ENCODE data around the gene ACTR6.

Gene ACTR6

DNA sequence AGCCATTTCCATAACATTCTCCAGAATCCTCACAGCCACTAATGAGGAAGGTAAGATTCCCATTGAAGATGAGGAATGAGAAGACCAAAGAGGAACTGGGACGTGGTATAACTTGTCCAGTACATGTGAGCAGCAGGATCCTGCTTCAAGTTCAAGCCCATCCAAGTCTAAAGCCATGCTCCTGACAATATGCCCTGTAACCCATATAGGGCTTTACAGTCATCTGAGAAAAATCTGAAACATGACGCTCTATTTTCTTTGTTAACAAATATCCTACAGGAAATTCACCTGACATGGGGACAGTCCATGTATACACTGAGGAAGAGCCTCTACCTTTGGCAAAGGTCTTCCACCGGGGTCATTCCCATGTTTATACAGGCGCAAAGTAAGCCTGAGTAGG, 3.1 kb upstream of the ACTR6 start:
- ChIA-PET POLR2A (no interaction called here), CTCF (no interaction called here)
- TF ChIP-seq FOXK2 (IDR thresholded peaks at IDR 0.05) (no peak), CTBP1 (IDR thresholded peaks at IDR 0.05; ENCODE audit: borderline replicate concordance) (no peak), SP1 (IDR thresholded peaks at IDR 0.05) (no peak), L3MBTL2 (conservative IDR thresholded peaks at IDR 0.05) (no peak), BHLHE40 (IDR thresholded peaks at IDR 0.05; ENCODE audit: borderline replicate concordance) (no peak), FOXM1 (IDR thresholded peaks at IDR 0.05; ENCODE audit: borderline replicate concordance) (no peak), FOXA1 (IDR thresholded peaks at IDR 0.05) (no peak), SUZ12 (IDR thresholded peaks at IDR 0.05) (no peak), TARDBP (IDR thresholded peaks at IDR 0.05) (no peak), ELF4 (IDR thresholded peaks at IDR 0.05) (no peak), LEF1 (IDR thresholded peaks at IDR 0.05; ENCODE audit: borderline replicate concordance) (no peak), ZNF384 (IDR thresholded peaks at IDR 0.05) (no peak)
- TF ChIP-seq, protein P1, sequence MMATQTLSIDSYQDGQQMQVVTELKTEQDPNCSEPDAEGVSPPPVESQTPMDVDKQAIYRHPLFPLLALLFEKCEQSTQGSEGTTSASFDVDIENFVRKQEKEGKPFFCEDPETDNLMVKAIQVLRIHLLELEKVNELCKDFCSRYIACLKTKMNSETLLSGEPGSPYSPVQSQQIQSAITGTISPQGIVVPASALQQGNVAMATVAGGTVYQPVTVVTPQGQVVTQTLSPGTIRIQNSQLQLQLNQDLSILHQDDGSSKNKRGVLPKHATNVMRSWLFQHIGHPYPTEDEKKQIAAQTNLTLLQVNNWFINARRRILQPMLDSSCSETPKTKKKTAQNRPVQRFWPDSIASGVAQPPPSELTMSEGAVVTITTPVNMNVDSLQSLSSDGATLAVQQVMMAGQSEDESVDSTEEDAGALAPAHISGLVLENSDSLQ (IDR thresholded peaks at IDR 0.05): no peak
- DNase-seq (ENCODE audit: extremely low spot score): no peak

DNA sequence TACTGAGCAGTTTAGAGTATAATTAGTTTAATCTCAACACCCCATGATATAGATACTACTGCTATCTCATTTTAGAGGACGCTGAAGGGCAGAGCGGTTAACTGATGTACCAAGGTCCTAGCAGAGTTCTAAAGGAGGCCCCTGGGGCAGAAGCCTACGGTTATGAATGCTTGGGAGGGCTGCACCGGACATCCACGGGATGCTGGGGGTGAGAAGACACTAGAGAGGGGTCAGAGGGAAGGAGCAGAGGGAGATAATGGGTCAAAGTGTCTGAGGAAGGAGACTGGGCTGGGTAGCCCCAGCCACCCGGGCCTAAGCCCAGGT, 1.6 kb upstream of the ACTR6 start:
- POLR2A ChIA-PET: no interaction called here
- no peak for DNase-seq (ENCODE audit: extremely low spot score)
- CTCF ChIA-PET: no interaction called here
- no peak for TF ChIP-seq ELF4 (IDR thresholded peaks at IDR 0.05)
- TF ChIP-seq HDGF (IDR thresholded peaks at IDR 0.05; ENCODE audit: borderline replicate concordance): no peak
- TF ChIP-seq CTBP1 (IDR thresholded peaks at IDR 0.05; ENCODE audit: borderline replicate concordance): no peak
- TF ChIP-seq SP1 (IDR thresholded peaks at IDR 0.05): no peak
- TF ChIP-seq ZNF384 (IDR thresholded peaks at IDR 0.05): no peak
- no peak for TF ChIP-seq SUZ12 (IDR thresholded peaks at IDR 0.05)
- TF ChIP-seq, protein P1 (IDR thresholded peaks at IDR 0.05): no peak
- TF ChIP-seq LEF1 (IDR thresholded peaks at IDR 0.05; ENCODE audit: borderline replicate concordance): no peak
- no peak for TF ChIP-seq FOXA1 (IDR thresholded peaks at IDR 0.05)
- TF ChIP-seq FOXM1 (IDR thresholded peaks at IDR 0.05; ENCODE audit: borderline replicate concordance): no peak
- no peak for TF ChIP-seq ARNT (IDR thresholded peaks at IDR 0.05)
- no peak for TF ChIP-seq L3MBTL2 (conservative IDR thresholded peaks at IDR 0.05)
- no peak for TF ChIP-seq NFRKB (IDR thresholded peaks at IDR 0.05)
- no peak for TF ChIP-seq TARDBP (IDR thresholded peaks at IDR 0.05)

DNA sequence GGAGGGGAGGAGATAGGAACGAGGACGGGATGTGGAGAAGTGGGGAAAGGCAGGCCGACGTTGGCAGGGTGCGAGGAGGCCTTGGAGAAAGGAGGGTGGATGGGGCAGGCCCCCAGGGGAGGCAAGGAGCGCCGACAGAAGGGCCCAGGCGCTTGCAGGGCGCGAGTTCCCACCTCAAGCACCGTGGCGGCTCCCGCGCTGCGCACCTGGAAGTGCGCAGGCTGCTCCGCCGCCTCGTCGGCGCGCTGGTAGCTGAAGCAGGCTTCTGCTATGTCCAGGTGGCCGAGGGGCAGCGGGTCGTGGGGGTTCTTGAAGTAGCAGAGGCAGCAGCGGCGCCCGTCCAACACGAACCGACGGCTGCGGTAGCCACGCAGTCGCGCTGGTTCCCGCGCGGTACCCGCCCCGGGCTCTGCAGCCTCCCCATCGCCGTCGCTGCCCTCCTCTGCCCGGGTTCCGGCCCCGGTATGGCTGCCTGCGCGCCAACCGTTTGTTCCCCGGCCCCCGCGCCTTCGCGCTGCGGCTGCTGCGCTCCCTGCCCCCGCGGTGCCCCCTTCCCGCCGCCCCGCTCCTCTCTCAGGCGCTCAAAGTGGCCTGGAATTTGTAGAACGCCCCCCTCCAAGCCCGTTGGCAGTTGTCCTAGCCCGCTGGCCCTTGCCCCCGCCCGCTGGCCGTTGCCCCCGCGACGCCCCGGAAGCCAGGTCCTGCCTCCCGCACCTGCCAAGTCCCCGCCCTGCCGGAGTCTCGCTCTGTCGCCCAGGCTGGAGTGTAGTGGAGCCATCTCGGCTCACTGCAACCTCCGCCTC, 1.1 kb upstream of the ACTR6 start:
- TF ChIP-seq SUZ12 (IDR thresholded peaks at IDR 0.05) (no peak), BHLHE40 (IDR thresholded peaks at IDR 0.05; ENCODE audit: borderline replicate concordance) (no peak), ELF4 (IDR thresholded peaks at IDR 0.05) (no peak)
- peak; percentile 56 for DNase-seq (ENCODE audit: extremely low spot score)
- POLR2A ChIA-PET: interaction anchor here (1.1 kb wide), 1 partner anchor 27 kb away, joined by 3 read pairs; no protein-coding TSS in a partner anchor
- CTCF ChIA-PET: interaction anchor here (1.2 kb wide), 1 partner anchor 45 kb away, joined by 6 read pairs; no protein-coding TSS in a partner anchor

DNA sequence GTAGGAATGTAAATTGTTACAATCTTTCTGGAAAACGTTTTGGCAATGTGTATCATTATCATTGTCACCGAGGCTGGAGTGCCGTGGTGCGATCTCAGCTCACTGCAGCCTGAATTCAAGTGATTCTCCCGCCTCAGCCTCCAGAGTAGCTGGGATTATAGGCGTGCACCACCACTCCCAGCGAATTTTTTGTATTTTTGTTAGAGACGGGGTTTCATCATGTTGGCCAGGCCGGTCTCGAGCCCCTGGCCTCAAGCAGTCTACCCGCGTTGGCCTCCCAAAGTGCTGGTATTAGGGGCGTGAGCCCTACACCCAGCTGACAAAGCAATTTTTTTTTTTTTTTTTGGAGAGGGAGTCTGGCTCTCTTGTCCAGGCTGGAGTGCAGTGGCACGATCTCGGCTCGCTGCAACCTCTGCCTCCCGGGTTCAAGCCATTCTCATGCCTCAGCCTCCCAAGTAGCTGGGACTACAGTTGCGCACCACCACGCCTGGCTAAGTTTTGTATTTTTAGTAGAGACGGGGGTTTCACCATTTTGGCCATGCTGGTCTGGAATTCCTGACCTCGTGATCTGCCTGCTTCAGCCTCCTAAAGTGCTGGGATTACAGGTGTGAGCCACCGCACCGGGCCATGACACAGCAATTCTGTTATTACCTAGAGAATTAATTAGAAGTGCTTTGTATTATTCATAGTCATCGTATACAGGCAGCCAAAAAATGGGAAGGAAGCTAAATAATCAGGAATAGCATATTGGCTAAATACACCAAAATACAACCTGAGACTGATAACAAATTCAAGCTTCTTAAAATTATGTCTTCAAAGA, 1.2 kb downstream of the ACTR6 start:
- POLR2A ChIA-PET: no interaction called here
- no peak for TF ChIP-seq BHLHE40 (IDR thresholded peaks at IDR 0.05; ENCODE audit: borderline replicate concordance)
- no peak for TF ChIP-seq NFRKB (IDR thresholded peaks at IDR 0.05)
- TF ChIP-seq, protein P1 (IDR thresholded peaks at IDR 0.05): no peak
- no peak for TF ChIP-seq TARDBP (IDR thresholded peaks at IDR 0.05)
- no peak for TF ChIP-seq L3MBTL2 (conservative IDR thresholded peaks at IDR 0.05)
- peak; percentile 65; the same call in 1 of the 2 replicates for TF ChIP-seq ZNF384 (IDR thresholded peaks at IDR 0.05)
- no peak for TF ChIP-seq ELF4 (IDR thresholded peaks at IDR 0.05)
- DNase-seq (ENCODE audit: extremely low spot score): no peak
- CTCF ChIA-PET: no interaction called here

DNA sequence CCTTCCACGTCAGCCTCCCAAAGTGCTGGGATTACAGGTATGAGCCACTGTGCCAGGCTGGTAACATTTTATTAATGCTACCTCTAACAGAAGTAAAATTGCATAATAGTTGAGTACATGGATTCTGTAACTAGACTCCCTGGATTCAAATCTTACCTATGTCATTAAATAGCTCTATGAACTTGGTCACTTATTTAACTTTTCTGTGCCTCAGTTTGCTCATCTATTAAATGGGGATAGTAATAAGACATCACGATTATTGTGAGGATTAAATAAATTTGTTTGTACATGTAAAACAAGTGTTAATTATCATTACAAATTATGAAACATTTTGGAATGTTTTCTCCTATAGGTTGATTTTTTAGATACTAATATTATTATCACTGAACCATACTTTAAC, 6.7 kb downstream of the ACTR6 start:
- POLR2A ChIA-PET: no interaction called here
- no peak for DNase-seq (ENCODE audit: extremely low spot score)
- CTCF ChIA-PET: interaction anchor here (1.4 kb wide), 1 partner anchor 53 kb away, joined by 3 read pairs; no protein-coding TSS in a partner anchor
- no peak for TF ChIP-seq ZNF384 (IDR thresholded peaks at IDR 0.05)
- TF ChIP-seq LEF1 (IDR thresholded peaks at IDR 0.05; ENCODE audit: borderline replicate concordance): no peak
- no peak for TF ChIP-seq FOXA1 (IDR thresholded peaks at IDR 0.05)
- TF ChIP-seq L3MBTL2 (conservative IDR thresholded peaks at IDR 0.05): no peak
- no peak for TF ChIP-seq ELF4 (IDR thresholded peaks at IDR 0.05)
- TF ChIP-seq TARDBP (IDR thresholded peaks at IDR 0.05): no peak
- TF ChIP-seq CTBP1 (IDR thresholded peaks at IDR 0.05; ENCODE audit: borderline replicate concordance): no peak
- TF ChIP-seq, protein P1 (IDR thresholded peaks at IDR 0.05): no peak
- no peak for TF ChIP-seq SP1 (IDR thresholded peaks at IDR 0.05)
- TF ChIP-seq SUZ12 (IDR thresholded peaks at IDR 0.05): no peak
- TF ChIP-seq FOXM1 (IDR thresholded peaks at IDR 0.05; ENCODE audit: borderline replicate concordance): no peak
- no peak for TF ChIP-seq FOXK2 (IDR thresholded peaks at IDR 0.05)
- no peak for TF ChIP-seq NFRKB (IDR thresholded peaks at IDR 0.05)
- TF ChIP-seq ARNT (IDR thresholded peaks at IDR 0.05): no peak
- TF ChIP-seq BHLHE40 (IDR thresholded peaks at IDR 0.05; ENCODE audit: borderline replicate concordance): no peak
- no peak for TF ChIP-seq HDGF (IDR thresholded peaks at IDR 0.05; ENCODE audit: borderline replicate concordance)

Data from HEK293T (cell line).